M059J (cell line): ENCODE data around the gene SH2D3C. TPM values are rescaled to one million over a fixed set of nuclear protein-coding genes. Genes with fewer than 3 reads are reported as not detected.

Experiments
- DNase-seq: peaks from one replicate; pipeline ENCODE4 v3.0.0-alpha.2; 2012; ENCODE audit warnings: low read depth
- total RNA-seq: library from RNA; depleted of rRNA; stranded (reverse); fragments of >200 nt; shearing (Covaris generic); gene quantifications from 2 replicates; pipeline ENCODE4 v1.2.3, GENCODE V29; 2014; rRNA removed

Gene SH2D3C
- total RNA-seq, 1 experiment from 2014 or later = not detected

DNA sequence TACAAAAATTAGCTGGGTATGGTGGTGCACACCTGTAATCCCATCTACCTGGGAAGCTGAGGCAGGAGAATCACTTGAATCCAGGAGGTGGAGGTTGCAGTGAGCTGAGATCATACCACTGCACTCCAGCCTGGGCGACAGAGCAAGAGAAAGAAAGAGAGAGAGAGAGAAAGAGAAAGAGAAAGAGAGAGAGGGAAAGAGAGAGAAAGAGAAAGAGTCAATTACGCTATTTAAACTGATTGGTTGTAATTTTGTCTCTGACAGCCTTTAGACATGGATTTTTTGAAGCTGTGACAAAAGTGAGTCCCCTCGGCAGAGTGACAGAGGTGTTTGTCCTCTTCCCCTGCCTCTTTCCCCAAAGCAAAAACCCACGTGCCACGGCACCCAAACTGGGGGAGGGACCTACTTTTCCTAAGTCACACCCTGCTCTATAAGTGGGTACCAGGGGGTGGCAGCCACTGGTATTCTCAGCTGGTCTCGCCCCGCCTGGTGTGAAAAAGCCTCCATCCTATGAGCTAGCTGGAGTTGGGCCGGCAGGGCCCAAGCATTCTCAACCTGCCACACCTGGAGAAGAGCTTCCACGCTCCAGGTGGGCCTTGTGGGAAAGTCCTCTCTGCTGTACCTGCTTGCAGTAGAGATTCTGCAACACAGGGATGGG is 75.0 kb downstream of the SH2D3C start:
- DNase-seq = no peak

DNA sequence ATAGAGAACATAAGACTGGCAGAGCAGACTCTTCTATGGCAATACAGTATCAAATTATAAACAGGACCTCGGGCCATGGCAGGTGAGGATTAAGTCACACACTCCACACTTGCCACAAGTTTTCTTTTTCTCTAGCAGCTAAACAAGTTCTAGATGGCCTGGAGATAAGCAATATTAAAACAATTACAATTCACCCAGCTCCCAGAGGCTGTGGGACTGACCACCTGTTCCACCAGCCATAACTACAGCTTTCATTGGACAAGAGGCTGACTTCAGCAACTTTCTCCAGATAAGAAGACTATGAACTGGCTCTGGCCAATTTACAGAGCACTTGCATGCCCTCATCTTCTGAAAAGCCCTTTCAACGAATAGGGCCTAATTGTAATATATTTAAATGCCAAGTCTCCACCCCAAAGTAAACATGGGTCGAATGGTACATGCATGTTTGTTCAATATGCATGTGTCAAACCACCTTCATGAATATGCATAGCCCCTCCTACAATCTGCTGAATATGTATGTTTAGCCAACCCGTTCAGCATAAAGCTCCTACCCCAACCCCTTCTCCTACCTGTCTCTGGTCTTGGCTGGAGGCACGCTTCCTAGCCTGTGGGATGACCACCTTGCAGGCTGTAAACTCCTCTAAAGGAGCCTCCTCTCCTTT is 77.7 kb downstream of the SH2D3C start:
- no peak for DNase-seq

DNA sequence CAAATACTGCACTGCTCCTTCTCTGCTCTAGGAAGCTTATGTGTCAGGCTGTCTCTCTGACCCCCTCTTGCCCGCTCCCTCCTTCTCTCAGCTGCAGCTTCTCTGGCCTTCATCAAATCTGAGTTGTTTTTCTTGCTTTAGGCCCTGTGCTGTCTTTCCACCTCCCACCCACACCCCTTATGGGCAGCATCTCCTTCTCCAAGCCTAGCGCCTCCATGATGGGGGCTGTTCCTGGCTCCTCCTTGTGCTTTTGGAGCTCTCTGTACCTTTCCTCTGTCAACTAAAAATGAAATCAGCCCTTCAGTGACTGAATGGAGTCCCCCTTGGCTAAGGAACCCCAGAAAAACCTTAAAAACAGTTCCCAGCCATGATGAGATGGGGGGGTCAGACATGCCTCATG is 78.3 kb downstream of the SH2D3C start:
- no peak for DNase-seq

DNA sequence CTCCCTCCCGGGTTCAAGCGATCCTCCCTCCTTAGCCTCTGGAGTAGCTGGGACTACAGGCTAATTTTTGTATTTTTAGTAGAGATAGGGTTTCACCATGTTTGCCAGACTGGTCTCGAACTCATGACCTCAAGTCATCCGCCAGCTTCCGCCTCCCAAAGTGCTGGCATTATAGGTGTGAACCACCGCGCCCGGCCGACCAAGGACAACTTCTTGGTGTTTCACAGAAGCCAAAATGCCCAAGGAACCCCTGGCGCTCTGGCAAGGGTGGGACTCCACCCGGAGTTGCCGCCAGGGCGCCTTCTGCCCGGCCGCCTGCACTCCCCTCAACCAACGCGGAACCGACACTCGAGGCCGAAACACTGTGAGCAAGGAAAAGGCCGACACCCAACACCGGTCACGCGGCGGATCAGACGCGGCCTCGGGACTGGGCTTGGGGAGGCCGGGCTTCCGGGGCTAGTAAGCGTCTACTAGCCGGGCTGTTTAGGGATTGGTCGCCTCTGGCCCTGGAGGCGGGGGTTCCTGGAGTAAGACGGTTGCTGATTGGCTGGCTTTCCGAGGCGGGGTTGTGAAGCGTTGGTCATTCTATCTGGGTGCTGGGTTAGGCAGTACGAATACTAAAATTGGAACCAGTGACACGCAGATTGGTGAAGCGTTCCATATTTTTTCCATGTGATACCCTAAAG is 79.3 kb downstream of the SH2D3C start:
- DNase-seq = no peak

DNA sequence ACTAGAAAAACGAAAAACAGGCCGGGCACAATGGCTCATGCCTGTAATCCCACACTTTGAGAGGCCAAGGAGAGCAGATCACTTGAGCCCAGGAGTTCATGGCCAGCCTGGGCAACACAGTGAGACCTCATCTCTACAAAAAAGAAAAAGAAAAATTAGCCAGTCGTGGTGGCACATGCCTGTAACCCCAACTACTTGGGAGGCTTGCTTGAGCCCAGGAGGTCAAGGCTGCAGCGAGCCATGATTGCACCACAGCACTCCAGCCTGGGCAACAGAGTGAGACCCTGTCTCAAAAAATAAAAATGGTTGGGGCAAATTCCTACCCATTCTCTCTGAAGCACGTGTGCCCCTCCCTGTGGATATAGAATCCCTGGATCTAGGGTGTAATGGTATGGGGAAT is 80.1 kb downstream of the SH2D3C start:
- DNase-seq = no peak

DNA sequence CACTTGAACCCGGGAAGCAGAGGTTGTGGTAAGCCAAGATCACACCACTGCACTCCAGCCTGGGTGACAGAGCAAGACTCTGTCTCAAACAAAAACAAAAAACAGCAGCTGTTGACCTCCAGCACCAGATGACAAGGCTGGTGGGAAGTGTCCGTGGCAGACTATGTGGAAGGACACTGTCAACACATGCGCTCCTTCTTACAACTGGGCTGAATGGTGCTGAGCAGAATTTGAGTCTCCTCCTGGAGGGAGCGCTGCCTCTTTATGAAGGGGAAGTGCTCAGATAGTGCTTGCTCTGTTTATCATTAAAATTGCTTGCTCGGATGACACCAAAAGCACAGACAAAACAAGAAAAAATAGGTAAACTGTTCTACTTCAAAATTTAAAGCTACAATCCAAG is 80.9 kb downstream of the SH2D3C start:
- DNase-seq = no peak

DNA sequence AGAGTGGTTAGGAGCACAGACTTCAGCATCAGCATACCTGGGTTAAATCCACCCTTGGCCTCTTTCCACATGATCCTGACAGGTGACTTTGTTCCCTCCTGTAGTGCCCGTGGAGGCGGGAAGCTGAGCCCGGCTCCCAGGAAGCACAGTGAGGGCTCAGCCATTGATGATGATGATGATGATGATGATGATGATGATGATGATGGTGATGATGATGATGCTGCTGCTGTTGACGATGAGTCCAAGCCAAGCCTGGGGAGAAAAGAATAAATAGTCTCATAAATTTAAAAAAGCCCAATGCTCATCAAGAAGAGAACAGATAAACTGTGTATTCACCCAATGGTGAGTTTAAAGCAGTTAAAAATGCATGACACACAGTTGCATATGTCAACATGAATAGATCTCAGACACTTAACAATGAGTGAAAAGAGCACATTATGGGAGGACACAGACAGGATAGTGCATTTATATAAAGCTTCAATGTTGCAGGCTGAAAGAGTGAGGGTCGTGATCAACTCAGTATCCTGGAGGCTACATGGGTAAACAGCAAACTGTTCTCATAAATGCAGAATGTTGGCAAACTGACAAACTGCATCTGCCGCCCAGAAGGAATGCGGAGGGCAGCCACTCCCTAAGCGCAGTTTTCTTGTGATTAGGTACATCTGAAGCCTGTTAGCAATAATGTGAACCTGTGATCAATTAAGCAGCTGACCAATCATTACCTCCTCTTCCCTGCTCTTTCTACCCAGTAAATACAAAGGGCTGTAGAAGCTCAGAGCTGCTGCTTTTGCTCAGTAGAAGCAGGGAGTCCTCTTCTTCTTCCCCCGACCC is 83.4 kb downstream of the SH2D3C start:
- DNase-seq = no peak

DNA sequence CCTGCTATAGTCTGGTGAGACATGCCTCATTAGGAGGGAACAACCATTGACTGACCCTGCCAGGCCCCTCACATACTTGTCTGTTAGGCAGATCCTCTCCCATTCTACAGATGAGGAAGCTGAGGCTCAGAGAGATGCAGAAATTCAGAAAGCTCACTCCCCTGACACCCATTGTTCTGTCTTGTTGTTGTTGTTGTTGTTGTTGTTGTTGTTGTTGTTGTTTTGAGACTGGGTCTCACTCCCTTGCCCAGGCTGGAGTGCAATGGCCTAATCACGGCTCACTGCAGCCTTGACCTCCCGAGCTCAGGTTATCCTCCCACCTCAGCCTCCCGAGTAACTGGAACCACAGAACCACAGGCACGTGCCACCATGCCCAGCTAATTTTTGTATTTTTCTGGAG is 84.8 kb downstream of the SH2D3C start:
- DNase-seq = no peak

DNA sequence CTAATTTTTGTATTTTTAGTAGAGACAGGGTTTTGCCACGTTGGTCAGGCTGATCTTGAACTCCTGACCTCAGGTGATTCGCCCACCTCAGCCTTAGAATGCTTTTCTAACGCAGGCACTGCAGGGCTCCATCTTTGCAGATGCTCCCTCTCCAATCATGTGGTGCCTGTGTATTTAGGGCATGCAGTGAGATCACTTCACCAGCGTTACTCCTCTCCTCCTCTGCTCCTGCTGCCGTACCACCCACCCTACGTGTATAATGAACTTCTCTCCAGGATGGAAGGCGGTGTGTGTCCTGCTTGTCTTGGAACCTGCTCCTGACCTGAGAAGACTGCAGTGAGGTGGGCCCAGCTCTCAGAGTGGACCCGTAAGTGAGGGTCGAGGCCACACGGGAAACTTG is 85.3 kb downstream of the SH2D3C start:
- no peak for DNase-seq

DNA sequence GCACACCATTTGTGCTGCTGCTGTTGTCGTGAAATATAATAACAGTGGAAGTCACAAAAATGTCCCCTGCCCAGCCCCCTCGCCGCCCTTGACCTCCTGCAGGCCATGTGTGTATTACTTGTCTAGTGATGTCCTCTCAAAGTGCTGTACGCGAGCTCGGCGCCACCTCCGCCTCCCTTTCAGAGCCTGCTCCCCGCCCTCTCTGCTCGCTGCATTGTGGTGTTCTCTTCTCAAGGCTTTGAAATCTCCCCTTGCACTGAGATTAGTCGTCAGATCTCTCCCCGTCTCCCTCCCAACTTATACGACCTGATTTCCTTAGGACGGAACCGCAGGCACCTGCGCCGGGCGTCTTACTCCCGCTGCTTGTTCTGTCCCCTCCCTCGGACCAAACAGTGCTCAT is 86.4 kb downstream of the SH2D3C start:
- DNase-seq = no peak

DNA sequence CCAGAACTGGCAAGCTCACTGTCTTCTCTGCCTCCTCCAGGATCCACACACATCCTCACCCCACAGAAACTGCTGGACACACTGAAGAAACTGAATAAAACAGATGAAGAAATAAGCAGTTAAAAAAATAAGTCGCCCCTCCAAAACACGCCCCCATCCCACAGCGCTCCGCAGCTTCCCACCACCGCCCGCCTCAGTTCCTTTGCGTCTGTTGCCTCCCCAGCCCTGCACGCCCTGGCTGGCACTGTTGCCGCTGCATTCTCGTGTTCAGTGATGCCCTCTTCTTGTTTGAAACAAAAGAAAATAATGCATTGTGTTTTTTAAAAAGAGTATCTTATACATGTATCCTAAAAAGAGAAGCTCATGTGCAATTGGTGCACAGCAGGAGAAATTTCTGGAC is 87.7 kb downstream of the SH2D3C start:
- DNase-seq = no peak

DNA sequence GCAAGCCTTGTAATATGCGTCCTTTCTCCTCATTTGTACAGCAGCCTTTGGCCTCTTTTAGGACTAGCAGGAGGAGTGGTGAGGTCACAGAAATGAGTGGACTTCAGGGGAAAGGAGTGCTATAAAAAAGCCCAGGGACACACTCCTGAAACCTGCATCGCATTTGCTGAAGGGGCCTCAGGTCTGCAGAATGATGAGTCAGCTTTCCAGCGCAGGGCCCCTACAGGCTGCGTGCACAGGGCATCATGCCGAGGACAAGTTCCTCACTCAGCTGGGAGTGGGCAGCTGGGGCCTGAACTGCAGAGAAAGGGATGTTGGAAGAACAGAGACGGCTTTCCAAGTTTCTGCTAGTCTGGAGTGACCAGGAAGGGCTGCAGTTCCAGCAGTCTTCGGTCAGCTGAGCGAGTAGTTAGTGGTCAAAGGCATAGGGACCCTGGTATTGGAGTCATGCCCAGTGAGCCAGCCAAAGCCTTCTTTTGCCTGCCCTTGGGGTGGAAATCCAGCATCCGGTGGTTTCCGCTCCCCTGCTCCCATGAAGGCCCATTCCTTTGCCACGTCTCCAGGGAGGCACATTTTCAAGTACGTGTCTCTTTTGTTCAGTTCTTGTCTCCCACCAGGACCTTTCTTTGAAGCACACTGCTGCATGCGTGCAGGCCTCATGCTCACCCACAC is 89.0 kb downstream of the SH2D3C start:
- no peak for DNase-seq

Other genes with a start within 250 kb of the SH2D3C start
- gene STXBP1, start 166.4 kb downstream of the SH2D3C start, total RNA-seq = 15.0 and 32.1 TPM in 2 replicates
- gene CFAP157, start 71.7 kb downstream of the SH2D3C start, total RNA-seq = not detected in 2 replicates
- 10.7 and 17.5 TPM in 2 replicates for gene PTRH1, start 63.0 kb downstream of the SH2D3C start, total RNA-seq
- gene TTC16, start 62.6 kb downstream of the SH2D3C start, total RNA-seq = not detected in 2 replicates
- 10.4 and 12.3 TPM in 2 replicates for gene TOR2A, start 43.4 kb downstream of the SH2D3C start, total RNA-seq
- 31.8 and 33.2 TPM in 2 replicates for gene CDK9, start 7.4 kb upstream of the SH2D3C start, total RNA-seq
- gene FPGS, start 24.2 kb upstream of the SH2D3C start, total RNA-seq = 46.2 and 76.4 TPM in 2 replicates
- gene ENG, start 76.0 kb upstream of the SH2D3C start, total RNA-seq = 25.9 and 46.1 TPM in 2 replicates
- gene AK1, start 99.0 kb upstream of the SH2D3C start, total RNA-seq = 58.5 and 86.3 TPM in 2 replicates
- gene ST6GALNAC6, start 120.9 kb upstream of the SH2D3C start, total RNA-seq = 15.9 and 29.4 TPM in 2 replicates
- gene ST6GALNAC4, start 138.4 kb upstream of the SH2D3C start, total RNA-seq = 12.2 and 12.6 TPM in 2 replicates
- 1.6 TPM in 1 of 2 replicates, not detected in the other for gene PIP5KL1, start 152.1 kb upstream of the SH2D3C start, total RNA-seq
- 53.8 and 77.2 TPM in 2 replicates for gene DPM2, start 159.2 kb upstream of the SH2D3C start, total RNA-seq
- 4.3 and 35.5 TPM in 2 replicates for gene EEIG1, start 202.3 kb upstream of the SH2D3C start, total RNA-seq